AG09319 (cell line): ENCODE measurements around the gene PLCH2.

Source experiments
- DNase-seq: peaks from one replicate; pipeline ENCODE4 v3.0.0-alpha.2; 2010; ENCODE audit warnings: low read depth; ENCODE audit errors: extremely low read depth
- CTCF ChIP-seq: IDR thresholded peaks from 2 replicates; pipeline ENCODE4 v1.5.1; 2011; ENCODE audit warnings: low read depth, mild to moderate bottlenecking, inconsistent platforms, low read length, moderate library complexity

The PLCH2 gene

DNA sequence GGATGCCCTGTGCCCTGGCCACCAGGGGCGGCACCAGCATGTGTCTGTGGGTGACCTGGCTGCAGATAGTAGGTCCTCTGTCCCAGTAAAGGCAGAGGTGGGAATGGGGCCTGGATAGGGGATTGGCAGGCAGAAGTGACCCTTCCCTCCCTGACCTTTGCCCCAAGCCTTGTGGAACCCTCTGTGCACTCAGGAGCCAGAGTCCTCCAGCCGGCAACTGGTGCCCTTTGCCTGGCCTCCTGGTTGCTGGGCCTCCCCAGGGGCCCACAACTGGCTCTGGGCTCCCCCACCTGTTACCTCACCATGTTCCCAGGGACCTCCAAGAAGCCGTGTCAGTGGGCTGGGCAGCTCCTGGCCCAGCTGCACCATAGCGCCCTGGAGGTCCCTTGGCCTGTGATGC is 10.0 kb downstream of the PLCH2 start:
- no peak for DNase-seq
- no peak for TF ChIP-seq CTCF

DNA sequence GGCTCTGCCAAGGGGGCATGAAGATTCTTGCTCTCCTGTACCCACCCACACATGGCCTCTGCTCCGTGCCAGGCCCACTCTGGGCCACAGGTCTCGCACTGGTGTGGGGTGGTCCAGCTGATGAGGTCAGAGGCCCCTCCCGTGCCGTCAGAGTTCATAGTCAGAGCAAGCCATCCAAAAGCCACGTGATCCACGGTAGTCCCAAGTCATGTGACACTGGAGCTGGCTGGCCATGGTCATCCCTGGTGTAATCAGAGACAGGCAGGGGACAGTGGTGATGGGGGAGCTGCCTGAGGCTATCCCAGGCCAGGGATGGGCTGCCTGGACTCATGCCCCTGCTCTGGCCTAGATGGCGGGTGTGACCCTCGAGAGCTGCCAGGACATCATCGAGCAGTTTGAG is 10.5 kb downstream of the PLCH2 start:
- DNase-seq = no peak
- TF ChIP-seq CTCF = no peak

- no peak for DNase-seq
- no peak for TF ChIP-seq CTCF
Observed at GRCh38 chr1:2488688-2489087, 12.6 kb downstream of the PLCH2 start.

DNA sequence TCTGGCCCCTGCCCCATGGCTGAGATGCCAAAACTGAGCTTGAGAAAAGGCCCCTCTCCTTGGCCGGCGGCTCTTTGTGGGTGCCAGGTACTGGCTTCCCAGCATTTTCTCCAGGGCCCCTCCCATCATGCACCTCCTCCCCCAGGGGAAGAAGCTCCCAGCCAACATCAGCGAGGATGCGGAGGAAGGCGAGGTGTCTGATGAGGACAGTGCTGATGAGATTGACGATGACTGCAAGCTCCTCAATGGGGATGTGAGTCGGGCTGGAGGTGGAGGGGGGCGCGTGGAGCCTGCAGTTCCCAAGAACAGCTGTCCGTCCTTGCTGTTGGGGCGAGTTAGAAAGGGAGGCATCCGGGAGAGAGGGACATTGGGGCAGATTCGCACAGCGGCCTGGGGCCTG is 13.5 kb downstream of the PLCH2 start:
- TF ChIP-seq CTCF = no peak
- no peak for DNase-seq

DNA sequence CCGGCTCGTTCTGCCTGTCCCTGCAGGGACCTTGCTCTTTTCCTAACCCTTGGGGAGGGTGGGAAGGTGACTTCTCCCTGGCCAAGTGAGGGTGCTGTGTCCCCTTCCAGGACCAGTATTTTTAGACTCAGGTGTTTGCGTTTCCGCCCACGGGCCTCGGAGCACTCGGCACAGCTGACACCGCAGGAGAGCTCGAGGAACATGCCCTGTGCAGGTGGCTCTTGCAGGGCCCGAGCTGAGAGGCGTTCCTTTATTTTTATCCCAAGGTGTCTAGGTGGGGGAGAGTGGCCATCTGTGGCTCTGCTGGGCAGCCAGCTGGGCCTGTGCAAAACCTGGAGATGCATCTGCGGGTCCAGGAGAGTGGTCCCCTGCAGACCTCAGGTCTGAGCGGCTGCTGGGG is 16.0 kb downstream of the PLCH2 start:
- DNase-seq = no peak
- no peak for TF ChIP-seq CTCF

- no peak for DNase-seq
- no peak for TF ChIP-seq CTCF
Observed at GRCh38 chr1:2493218-2493617, 17.1 kb downstream of the PLCH2 start.

GRCh38 chr1:2493691-2494322 is 17.7 kb downstream of the PLCH2 start:
- TF ChIP-seq CTCF = no peak
- no peak for DNase-seq
